Dedifferentiated amniotic fluid mesenchymal stem cell (primary cell): Measurements from ENCODE around the gene AP5B1.
"Not testable (repeated sequence)": the region's sequence is repeated elsewhere in the genome, so short reads cannot be mapped to it uniquely, and the experiment has no call there.

Experiments
- DNase-seq: peaks from one replicate; pipeline ENCODE4 v3.0.0-alpha.2; 2016; ENCODE audit errors: extremely low spot score

The AP5B1 gene

DNA sequence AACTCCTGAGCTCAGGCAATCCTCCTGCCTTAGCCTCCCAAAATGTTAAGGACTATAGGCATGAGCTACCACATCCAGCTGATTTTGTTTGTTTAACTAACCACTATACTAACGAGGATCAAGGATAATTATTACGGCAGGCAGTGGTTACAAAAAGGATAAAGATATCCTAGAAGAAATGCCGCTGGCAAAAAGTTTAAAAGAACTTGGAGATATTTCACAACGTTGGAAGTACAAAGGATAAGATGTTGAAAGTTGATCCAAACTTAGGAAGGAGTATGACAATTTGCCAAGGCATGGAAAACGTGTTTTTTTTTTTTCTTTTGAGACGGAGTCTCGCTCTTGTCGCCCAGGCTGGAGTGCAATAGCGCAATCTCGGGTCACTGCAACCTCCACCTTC lies 13.4 kb downstream of the AP5B1 start:
- no peak for DNase-seq

GRCh38 chr11:65766535-65766934 lies 14.2 kb downstream of the AP5B1 start:
- peak; percentile 22 for DNase-seq

DNA sequence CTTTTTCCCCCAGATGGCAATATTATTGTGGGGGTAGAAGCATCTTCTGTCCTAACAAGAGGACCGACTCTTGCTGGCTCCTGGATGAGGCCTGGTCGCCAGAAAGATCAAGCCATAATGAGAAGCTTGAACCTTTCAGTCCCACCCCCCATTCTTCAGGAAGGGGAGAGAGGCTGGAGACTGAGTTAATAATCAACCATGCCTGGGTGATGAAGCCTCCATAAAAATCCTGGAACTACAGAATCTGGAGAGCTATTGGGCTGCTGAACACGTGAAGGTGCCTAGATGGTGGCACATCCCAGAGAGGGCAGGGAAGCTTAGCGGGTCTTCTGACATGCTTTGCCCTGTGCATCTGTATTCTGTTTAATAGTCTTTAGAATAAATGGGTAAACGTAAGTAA lies 16.3 kb downstream of the AP5B1 start:
- DNase-seq, result no peak

DNA sequence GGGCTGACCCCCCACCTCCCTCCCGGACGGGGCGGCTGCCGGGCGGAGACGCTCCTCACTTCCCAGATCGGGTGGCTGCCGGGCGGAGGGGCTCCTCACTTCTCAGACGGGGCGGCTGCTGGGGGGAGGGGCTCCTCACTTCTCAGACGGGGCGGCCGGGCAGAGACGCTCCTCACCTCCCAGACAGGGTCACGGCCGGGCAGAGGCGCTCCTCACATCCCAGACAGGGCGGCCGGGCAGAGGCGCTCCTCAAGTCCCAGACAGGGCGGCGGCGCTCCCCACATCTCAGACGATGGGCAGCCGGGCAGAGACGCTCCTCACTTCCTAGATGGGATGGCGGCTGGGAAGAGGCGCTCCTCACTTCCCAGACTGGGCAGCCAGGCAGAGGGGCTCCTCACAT lies 18.0 kb downstream of the AP5B1 start:
- DNase-seq, result not testable (repeated sequence)

GRCh38 chr11:65762169-65762568 lies 18.6 kb downstream of the AP5B1 start:
- not testable (repeated sequence) for DNase-seq

GRCh38 chr11:65745049-65745448 lies 35.7 kb downstream of the AP5B1 start:
- no peak for DNase-seq

DNA sequence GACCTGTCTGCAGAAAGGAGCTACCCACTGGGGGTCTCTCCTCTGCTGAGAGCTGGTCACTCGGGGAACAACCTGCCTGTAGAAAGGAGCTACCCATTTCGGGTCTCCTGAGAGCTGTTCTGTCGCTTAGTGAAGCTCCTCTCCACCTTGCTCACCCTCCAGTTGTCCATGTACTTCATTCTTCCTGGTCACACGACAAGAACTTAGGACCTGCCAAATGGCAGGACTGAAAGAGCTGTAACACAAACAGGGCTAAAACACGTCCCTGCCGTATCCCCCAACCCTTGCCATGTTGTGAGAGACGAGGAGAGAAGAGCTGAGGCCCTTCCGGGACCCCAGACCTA lies 36.1 kb downstream of the AP5B1 start:
- DNase-seq, result no peak

DNA sequence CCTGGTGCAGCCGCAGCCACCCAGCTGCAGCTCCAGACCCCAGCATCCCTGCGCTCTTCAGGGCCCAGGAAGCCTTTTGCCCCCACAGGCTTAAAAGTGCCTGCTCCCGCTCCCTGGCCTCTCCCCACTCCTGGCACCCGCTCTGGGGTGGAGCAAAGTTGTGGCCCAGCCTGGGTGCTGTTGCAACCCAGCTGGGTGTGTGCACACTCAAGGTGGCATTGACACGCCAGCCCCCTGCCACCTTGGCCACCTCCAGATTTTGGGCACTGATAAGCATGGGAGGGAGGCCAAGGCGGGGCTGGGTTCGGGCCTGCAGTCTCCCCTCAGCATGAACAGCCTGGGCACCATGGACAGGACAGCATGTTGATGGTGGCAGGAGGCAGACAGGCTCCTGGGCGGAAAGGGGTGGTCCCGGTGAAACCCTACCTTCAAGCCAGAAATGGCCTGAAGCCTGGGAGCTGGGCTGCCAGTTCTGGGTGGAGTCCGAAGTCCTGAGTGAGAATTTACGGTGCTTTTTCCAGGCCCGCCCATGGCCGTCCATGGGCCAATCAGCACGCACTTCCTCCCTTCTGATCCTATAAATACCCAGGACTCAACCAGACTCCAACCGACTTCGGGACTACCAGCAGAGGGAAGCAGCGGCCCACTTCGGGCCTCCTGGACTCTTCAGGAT lies 36.6 kb downstream of the AP5B1 start:
- DNase-seq, result no peak

DNA sequence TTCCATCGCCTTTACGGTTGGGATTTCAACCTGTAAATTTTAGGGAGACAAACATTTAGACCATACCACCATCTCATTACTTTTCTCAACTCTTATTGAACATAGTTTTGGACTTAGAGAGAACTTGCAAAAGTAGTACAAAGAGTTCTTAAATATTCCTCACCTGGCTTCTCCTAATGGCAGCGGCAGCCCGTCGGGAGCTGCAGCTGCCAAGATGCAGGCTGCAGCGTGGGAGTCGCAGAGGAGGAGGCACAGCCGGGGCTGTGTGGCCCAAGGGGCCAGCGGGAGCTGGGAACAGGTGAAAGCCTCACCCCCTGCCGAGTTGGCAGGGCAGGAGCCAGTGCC lies 37.1 kb downstream of the AP5B1 start:
- DNase-seq, result no peak

DNA sequence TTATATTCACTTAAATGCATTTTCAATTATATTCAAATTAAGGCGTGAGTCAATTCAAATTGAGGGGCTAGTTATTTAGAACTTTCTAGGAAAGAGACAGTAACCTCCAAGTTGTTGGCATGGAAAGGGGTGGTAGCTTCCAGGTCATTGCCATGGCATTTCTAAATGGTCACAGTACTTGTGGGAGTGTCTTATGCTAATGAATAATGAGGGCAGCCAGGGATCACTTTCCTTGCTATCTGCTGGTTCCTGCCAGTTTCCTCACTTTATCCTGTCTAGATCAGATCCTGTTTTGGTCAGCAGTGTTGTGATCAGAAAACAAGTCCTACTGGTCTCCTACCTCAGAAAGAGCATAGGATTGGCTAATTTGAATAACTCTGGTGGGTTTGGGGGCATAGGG lies 38.4 kb downstream of the AP5B1 start:
- DNase-seq, result no peak

DNA sequence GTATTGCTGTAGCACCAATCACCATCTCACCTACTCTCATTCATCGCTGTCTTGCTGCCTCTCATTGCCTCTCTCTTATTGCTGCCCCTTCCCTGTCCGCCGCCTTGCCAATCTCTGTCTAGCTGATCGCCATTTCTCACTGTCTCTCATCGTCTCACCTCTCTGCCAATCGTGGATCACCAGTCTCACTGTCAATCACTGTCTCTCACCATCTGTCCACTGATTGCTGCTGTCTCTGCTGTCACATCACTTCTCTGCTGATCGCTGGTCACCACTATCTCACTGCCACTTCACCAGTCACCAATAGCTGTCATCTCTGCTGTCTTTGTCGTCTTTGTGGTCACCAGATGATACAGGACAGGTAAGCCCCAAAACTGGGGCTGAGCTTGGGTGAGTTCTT lies 39.6 kb downstream of the AP5B1 start:
- no peak for DNase-seq

DNA sequence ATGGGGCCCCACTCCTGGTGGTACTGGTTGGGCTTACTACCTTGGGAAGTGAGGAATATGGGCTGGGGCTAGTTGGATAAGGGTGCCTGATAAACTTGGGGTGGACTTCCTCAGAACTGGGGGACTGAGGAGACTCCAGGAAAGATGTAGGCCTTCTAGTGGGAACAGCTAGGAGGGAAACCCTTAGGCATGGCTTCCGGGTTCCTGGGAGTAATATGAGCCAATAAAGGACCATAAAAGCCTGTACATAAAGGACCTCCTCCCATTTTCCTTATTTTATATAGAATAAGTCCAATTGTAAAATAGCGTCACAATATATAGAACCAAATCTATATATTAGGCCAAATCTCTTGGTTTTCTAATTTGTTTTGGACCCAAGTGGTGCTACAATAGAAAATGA lies 41.8 kb downstream of the AP5B1 start:
- DNase-seq, result no peak

- no peak for DNase-seq
Observed at GRCh38 chr11:65736810-65737209, 44.0 kb downstream of the AP5B1 start.

- DNase-seq, result not testable (repeated sequence)
Observed at GRCh38 chr11:65735111-65735510, 45.7 kb downstream of the AP5B1 start.

- no peak for DNase-seq
Observed at GRCh38 chr11:65730461-65730860, 50.3 kb downstream of the AP5B1 start.

DNA sequence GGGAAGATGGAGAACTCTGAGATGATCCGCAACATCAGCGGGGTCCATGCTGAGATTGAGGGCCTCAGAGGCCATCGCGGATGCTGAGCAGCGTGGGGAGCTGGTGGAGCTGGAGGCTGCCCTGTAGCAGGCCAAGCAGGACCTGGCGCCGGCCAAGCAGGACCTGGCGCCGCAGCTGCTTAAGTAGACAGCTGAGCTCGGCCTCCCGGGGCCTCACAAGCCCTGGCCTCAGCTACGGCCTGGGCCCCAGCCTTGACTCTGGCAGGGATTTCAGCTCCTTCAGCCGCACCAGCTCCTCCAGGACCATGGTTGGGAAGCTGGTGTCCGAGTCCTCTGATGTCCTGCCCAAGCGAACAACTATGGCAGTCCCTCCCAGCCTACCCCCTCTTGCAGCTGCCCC lies 52.9 kb downstream of the AP5B1 start:
- DNase-seq, result no peak

- DNase-seq, result no peak
Observed at GRCh38 chr11:65726660-65727059, 54.1 kb downstream of the AP5B1 start.
